Measurements from ENCODE around the gene CERS1.
A peak's percentile ranks its signal among the peaks of the same experiment; 100 is the strongest.

CERS1 gene

GRCh38 chr19:18895824-18896341 lies at the start of gene CERS1:
CERS1 (minus strand) TSS chr19:18896158; CDS start chr19:18896072, 86 bp downstream.
- DNase-seq (ENCODE audit: low read depth, low spot score) = no peak

DNA sequence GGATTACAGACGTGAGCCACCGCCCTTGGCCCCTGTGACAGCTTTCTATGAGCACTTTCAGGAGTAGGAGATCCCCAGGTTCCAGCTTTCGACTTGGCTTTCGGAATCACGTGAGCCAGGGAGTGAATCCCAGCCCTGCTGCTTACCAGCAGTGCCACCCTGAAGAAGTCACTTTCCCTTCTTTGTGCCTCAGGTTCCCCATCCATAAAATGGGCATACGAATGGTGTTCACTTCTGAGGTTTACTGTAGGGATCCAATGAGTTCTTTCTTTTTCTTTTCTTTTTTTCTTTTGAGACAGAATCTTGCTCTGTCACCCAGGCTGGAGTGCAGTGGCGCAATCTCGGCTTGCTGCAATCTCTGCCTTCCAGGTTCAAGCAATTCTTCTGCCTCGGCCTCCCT lies 49.3 kb upstream of the CERS1 start:
- no peak for DNase-seq (ENCODE audit: low read depth, low spot score)

GRCh38 chr19:18943465-18943864 lies 47.5 kb upstream of the CERS1 start:
- no peak for DNase-seq (ENCODE audit: low read depth, low spot score)

GRCh38 chr19:18942692-18943091 lies 46.7 kb upstream of the CERS1 start:
- DNase-seq (ENCODE audit: low read depth, low spot score) = no peak

DNA sequence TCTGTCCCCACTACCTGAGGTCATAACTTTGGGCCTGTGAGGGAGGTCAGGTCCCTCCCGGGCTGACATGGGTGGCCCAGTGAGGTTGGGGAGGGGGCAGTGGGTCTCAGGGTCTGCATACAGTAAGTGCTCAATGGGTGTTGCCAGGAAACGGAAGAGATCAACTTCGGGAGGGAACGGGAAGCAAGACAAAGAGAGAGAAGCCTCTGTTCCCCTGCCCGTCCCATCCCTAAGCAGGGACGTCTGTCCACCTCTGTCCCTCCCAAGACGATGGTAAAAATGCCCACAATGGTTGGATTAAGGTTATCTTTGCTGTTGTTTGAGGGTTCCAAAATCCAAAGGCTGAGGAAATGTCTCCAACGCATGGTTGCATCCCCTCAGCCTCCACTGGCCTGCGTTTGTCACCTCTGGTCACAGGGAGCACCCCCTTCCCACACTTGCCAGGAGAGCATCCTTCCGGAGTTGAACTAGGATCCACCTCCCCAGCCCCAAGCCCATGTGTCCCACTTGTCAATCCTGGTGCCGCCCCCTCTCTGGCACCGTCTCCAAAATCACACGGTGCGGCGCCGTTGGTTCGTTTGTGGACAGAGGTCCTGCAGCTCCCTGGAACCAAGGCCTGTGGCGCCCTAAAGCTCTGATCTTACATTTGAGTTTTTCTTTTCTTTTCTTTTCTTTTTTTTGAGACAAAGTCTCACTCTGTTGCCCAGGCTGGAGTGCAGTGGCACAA lies 45.8 kb upstream of the CERS1 start:
- no peak for DNase-seq (ENCODE audit: low read depth, low spot score)

DNA sequence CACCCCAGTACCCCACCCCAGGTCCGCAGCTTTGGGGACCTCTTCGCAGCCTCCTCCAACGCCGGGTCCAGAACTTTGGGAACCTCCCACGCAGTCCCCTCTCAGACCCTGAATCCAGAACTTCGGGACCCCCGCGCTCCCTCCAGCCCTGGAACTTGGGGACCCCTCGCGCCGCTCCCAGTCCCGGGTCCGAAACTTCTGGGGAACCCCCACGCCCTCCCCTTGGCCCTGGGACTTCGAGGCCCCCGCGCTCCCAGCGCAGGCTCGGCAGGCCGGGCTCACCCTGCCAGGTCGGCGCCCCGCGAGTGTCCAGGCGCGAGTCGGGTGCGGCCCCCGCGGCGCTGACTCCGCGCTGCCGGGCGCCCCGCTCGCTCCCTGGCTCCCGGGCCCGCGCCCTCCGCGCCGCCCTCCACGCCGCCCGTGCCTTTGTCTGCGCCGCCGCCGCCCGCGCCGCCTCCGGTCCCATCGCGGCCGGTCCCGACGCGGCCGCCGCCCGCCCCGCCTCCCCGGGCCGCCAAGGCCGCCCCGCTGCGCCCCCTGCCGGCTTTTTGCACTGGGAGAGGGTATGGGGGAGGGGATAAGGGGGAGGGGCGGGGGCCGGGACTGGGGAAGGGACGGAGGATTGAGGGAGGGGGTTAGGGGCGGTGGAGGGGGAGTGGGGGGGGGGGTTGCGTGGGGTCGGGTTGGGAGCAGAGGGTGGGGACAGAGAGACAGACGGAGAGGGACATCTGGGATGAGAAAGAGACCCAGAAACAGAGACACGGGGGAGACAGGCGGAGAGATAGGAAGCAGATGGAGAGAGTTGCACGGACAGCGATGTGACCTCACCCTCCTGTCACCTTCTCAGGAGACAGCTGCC lies 45.0 kb upstream of the CERS1 start, which contains the start of gene HOMER3:
Gene HOMER3 (minus strand): TSS at position 449 of the 859 bp plus-strand sequence. CDS start 2,235 bp downstream, outside the sequence.
- DNase-seq (ENCODE audit: low read depth, low spot score) = peak; percentile 51

DNA sequence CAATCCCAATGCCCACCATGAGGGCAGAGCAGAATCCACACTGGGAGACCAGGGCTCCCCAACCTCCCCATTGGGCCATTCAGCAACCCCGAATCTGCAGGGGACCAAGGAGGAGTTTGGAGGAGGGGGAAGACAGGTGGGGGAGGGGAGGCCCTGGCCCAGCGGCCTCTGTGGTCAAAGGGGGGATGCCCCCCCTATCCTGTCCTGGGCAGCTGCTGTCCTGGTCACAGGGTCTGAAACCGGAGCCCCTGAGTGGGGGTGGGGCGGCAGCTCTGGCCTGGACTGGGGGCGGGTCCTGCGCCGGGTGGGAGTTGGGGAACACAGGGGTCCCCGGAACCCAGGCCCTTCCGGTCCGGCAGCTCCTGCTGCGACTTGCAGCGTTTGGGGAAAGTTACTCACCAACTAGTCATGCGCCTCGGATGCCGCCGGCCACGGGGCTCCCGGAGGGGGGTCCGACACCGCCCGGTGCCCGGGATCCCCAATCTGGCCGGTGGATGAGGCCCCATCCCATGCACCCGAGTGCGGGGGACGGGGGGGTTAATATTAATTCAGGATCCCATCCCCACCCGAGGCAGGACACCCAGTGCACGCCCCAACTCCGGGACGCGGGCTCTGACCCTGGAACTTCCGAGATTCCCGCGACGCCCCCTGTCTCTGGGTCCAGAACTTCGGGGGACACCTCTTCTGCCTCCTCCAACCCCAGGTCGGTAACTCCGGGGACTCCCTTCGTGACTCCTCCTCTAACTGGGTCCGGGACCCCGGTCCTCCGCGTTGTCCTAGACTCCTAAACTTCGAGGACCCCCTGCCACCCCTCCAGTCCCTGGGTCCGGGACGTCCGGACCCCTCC lies 44.2 kb upstream of the CERS1 start:
- DNase-seq (ENCODE audit: low read depth, low spot score) = no peak

- DNase-seq (ENCODE audit: low read depth, low spot score) = no peak
These were observed 43.2 kb upstream of the CERS1 start for GRCh38 chr19:18939163-18939562.

GRCh38 chr19:18933297-18933696 lies 37.3 kb upstream of the CERS1 start:
- DNase-seq (ENCODE audit: low read depth, low spot score) = no peak

DNA sequence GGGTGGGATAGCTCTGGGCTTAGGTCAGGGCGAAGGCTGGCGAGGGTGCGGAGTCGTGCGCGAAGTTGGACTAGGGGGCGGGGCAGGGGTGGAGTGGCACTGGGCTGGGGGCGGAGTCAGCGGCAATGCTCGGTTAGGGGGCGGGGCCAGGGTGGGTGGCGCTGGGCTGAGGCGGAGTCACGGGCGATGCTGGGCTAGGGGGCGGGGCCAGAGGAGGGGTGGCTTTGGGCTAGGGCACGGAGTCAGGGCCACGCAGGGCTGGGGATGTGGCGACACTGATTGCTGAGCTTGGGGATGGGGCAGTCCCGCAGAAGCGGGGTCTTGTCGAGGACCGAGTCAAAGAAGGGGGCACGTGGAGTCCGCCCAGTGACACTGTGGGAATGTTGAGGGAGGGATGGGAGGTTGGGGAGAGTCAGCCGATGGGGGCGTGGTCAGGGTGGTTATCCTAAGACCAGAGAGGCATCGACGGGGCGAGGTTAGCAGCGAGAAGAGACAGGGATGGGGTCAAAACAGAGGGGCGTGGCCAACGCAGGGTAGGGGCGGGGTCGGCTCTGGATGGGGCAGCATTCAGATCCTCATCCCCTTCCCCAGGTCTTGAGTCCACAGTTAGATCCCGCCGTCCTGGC lies 36.4 kb upstream of the CERS1 start:
- peak; percentile 63 for DNase-seq (ENCODE audit: low read depth, low spot score)

GRCh38 chr19:18931316-18932162 lies 35.6 kb upstream of the CERS1 start:
- DNase-seq (ENCODE audit: low read depth, low spot score) = no peak

- DNase-seq (ENCODE audit: low read depth, low spot score) = no peak
These were observed 33.4 kb upstream of the CERS1 start for GRCh38 chr19:18929311-18929710.

DNA sequence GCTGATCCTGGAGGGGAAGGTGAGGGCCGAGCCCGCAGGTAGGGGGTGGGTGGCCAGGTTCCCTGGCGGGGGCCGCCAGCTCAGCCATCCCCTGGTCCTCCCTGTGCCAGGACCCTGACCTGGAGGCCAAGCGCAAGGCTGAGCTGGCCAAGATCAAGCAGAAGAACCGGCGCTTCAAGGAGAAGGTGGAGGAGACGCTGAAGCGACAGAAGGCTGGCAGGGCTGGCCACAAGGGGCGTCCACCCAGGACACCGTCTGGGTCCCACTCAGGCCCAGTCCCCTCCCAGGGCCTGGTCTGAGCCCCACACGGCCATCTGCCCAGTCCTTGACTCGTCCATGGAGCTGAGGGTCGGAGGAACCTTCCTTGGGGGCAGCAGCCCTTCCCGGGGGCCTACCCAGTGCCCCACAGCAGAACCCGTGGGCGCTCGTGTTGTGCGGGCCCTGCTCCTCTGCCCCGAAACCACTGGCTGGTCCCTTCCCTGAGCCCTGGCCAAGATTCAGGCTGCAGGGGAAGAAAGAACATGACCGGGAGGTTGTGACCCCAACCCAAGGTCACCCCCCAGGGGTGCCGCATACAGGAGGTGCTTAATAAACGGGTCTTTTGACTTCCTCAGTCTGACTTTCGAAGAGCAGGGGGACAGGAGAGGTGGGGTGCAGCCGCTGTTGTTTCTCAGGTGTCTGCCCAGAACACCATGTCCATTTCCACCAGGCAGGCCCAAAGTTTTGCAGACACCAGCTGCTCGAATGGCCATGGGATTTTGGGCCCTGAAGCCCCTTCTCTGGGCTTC lies 32.3 kb upstream of the CERS1 start:
- DNase-seq (ENCODE audit: low read depth, low spot score) = no peak

- DNase-seq (ENCODE audit: low read depth, low spot score) = no peak
These were observed 28.8 kb upstream of the CERS1 start for GRCh38 chr19:18924684-18925213.

GRCh38 chr19:18922228-18922985 lies 26.4 kb upstream of the CERS1 start:
- DNase-seq (ENCODE audit: low read depth, low spot score) = no peak

GRCh38 chr19:18921593-18921992 lies 25.6 kb upstream of the CERS1 start:
- no peak for DNase-seq (ENCODE audit: low read depth, low spot score)

DNA sequence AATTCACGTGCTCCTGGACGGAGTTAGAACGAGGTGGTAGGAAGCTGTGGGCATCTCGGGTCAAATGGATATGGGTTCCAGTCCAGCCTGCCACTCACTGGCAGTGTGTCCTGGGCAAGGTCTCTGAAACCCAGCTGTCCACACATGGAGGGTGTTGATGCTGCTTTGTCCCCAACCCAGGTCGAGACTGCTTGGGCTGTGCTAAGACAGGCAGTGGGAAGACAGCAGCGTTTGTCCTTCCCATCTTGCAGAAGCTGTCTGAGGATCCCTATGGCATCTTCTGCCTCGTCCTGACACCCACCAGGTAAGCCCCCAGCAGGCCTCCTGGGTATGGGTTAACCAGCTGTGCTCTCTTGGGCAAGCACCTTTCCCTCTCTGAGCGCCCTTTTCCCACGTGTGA lies 24.4 kb upstream of the CERS1 start:
- DNase-seq (ENCODE audit: low read depth, low spot score) = no peak

DNA sequence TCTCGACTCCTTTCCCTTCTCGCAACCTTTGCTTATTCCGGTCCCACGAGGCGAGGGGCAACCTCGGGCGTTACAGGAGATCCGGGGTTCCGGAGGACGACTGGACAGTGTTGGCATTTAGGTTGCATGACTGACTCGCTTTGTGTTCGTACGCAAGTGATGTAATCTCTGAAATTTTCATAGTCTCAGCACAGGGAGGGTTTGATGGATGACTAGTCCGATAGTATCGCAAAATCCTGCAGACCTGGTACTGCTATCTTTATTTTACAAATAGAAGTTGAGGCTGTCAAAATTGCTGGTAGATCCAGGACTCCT lies 23.9 kb upstream of the CERS1 start:
- DNase-seq (ENCODE audit: low read depth, low spot score) = no peak
